Lower leg skin (tissue), 3 donors: Measurements from ENCODE around the gene POLN.

ENCODE experiments used
- POLR2A ChIP-seq, 2 donors: fragments of 450-650 bp; IDR thresholded peaks; one replicate each; pipeline ENCODE4 v1.6.1; 2016 to 2017; ENCODE audit warnings: antibody characterized with exemption in 2 of 2, mild to moderate bottlenecking in 1 of 2, moderate library complexity in 1 of 2
- TF ChIP-seq, protein P1 (sequence below), 3 donors: fragments of 450-650 bp; IDR thresholded peaks; one replicate each; pipeline ENCODE4 v1.5.1; 2016; ENCODE audit warnings: antibody characterized with exemption in 3 of 3, mild to moderate bottlenecking in 3 of 3, moderate library complexity in 2 of 3

- TF ChIP-seq, protein P1, sequence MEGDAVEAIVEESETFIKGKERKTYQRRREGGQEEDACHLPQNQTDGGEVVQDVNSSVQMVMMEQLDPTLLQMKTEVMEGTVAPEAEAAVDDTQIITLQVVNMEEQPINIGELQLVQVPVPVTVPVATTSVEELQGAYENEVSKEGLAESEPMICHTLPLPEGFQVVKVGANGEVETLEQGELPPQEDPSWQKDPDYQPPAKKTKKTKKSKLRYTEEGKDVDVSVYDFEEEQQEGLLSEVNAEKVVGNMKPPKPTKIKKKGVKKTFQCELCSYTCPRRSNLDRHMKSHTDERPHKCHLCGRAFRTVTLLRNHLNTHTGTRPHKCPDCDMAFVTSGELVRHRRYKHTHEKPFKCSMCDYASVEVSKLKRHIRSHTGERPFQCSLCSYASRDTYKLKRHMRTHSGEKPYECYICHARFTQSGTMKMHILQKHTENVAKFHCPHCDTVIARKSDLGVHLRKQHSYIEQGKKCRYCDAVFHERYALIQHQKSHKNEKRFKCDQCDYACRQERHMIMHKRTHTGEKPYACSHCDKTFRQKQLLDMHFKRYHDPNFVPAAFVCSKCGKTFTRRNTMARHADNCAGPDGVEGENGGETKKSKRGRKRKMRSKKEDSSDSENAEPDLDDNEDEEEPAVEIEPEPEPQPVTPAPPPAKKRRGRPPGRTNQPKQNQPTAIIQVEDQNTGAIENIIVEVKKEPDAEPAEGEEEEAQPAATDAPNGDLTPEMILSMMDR (IDR thresholded peaks at IDR 0.05) = no peak
- no peak for TF ChIP-seq POLR2A (IDR thresholded peaks at IDR 0.05)
Observed at GRCh38 chr4:2155246-2155645, 86.7 kb downstream of the POLN start.
